NCI-H526 treated with DMSO at 0.1 percent for 48 hours (cell line): ENCODE measurements around the gene SLC9A7.

ENCODE experiments used
- DNase-seq: peaks from one replicate; lab custom pipeline; 2025; lab: John Stamatoyannopoulos, UW

SLC9A7 gene

DNA sequence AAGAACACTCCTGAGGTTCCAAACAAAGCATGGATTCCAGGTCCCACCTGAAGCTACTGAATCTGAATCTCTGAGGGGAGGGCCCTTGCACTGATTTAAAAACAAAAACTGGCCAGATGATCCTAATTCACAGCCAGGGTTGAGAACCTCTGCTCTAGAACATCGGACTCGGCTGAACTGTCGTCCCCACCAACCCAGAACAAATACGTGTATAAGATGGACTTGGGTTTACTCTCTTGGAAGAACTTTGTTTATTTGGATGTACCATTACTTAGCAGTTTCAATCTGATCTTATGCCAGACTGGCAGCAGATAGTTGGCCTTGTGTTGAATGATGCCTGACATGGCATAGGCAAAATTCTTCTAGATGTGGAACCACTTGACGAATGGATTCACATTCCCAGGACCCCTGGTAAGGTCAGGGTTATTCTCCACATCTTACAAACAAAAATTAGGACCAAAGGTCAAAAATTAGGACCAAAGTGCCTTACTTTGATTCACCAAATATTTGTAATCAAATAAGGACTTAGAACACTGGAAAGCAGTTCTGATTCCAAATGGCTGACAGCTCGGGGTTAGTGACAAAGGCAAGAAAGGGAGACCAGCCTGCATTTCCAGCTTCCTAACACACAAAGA lies 156.3 kb downstream of the SLC9A7 start:
- no peak for DNase-seq

DNA sequence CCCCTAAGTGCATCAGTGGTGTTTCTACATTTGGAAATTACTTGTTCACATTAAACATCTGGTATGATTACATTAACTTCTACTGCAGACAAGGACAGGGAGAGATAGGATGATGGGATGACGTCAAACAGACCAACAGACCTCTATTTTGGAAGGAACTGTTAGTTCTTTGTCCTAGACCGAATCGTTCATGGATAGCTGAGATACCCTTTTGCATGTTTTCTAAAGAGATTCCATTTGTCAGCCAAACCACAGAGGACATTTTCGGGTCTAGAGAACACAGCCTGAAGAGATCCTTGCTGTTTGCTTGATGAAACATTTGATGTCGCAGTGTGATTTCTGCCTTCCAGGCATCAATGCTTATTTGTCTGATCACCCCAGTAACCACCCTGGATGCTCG lies 157.6 kb downstream of the SLC9A7 start:
- no peak for DNase-seq

GRCh38 chrX:46599051-46599560 lies 159.8 kb downstream of the SLC9A7 start:
- no peak for DNase-seq

- no peak for DNase-seq
Measured at GRCh38 chrX:46597771-46598170, 161.1 kb downstream of the SLC9A7 start.

DNA sequence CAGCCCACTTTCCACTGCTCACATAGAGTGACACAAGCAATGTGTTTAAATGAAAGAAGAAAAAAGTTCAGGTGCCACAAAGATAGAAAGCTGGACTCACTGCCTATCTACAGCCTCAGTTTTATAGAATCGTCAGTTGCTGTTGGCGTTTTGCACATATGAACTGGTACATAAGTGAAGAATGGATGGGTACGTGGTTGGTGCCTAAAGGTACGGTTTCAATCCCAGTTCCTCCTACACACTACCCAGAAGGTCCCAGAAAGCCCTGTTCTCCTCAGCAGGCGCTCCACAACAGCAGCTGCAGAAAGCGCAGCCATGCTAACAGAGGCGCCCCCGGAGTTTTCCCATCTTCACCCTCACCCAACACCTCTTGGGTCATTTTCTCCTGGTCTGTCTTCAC lies 161.7 kb downstream of the SLC9A7 start:
- DNase-seq = no peak

- DNase-seq = no peak
Measured at GRCh38 chrX:46595084-46595483, 163.8 kb downstream of the SLC9A7 start.

GRCh38 chrX:46589977-46590723 lies 168.8 kb downstream of the SLC9A7 start:
- no peak for DNase-seq

GRCh38 chrX:46588263-46588662 lies 170.7 kb downstream of the SLC9A7 start:
- DNase-seq = no peak

DNA sequence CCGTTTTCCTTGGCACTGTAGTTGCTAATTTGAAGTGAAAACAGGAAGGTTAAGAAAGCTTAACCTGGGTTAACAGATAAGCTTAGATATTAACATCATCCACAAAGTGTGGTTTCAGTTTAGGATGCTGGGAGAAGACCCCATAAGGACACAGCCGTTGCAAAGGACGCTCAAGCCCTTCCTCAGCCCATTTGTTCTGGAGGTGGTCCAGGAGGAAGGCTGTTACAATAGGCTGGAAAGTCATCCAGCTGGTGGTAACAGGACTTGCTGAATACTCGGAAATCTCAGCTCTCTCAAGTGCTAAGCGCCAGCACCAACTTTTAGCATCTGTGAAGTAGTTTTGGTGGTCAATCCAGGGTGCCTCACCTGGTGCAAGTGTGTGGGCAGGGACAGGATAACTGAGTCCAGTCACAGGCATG lies 171.2 kb downstream of the SLC9A7 start:
- no peak for DNase-seq

DNA sequence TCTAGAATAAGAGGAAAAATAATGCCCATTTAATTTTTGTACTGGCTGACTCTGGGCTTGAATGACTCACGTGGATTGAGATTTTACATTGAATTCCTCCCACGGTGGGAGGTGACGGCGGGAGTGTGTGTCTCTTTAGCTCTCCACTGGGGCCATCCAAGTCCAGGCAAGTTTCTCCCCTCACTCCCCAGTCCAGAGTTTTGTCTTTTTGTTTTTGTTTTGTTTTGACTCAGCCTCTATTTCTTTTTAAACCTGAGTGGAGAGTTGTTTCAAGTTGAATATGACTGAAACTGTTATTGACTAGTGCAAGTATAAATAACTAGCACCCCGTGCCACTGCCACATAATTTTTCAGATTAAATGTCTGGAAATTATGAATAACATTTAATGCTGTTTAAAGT lies 171.8 kb downstream of the SLC9A7 start:
- DNase-seq = no peak

DNA sequence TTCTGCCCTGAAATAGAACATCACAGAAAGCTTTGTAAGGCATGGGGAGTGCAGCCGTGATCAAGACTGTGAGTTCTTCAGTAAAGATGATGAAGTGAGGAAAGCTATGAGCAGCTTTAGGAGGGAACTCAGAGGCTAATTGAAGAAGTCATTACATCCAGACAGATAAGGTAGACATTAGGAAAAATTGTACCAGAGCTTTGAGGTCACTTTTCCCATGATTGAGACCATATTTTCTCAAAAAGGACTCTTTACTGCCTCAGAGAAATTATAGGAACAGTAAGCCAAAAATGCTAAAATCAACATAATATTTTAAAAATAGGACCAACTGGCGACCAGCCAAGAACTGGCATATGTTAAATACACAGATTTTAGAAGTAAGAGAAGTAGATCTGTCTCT lies 174.2 kb downstream of the SLC9A7 start:
- no peak for DNase-seq

- DNase-seq = no peak
Measured at GRCh38 chrX:46582966-46583365, 176.0 kb downstream of the SLC9A7 start.

DNA sequence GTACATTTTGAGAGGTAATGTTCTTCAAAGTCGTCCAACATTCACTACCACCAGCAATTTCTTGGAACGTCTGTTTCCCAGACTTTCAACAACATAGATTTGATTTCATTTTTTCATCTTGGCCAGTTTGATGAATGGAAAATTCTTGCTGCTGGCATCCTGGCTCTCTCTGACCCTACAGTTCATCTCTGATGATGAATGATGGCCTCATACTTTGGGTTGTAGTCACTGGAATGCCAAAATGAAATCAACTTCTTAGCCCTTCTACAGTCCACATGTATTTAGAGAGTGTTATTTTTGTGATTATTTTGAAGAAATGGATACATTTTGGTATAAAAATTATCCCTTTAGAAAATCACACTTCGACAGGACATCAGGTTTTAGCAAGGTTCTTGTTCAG lies 176.6 kb downstream of the SLC9A7 start:
- DNase-seq = no peak

DNA sequence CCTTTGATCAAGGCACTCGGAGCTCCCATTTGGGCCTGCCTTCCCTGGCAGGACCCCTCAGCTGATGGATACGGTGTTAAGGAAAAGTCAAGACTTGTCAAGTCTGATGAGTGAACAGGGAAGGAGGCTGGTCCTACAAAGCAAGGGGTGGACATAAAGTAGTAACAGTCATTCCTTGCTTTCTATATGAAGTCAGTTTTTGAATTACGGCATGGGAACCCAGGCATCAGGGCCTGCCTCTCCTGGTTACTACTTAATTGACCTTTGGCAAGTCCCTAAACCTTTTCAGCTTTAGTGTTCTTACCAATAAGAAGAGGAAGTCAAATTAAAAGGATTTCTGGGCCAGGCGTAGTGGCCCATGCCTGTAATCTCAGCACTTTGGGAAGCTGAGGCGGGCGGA lies 178.3 kb downstream of the SLC9A7 start:
- no peak for DNase-seq

DNA sequence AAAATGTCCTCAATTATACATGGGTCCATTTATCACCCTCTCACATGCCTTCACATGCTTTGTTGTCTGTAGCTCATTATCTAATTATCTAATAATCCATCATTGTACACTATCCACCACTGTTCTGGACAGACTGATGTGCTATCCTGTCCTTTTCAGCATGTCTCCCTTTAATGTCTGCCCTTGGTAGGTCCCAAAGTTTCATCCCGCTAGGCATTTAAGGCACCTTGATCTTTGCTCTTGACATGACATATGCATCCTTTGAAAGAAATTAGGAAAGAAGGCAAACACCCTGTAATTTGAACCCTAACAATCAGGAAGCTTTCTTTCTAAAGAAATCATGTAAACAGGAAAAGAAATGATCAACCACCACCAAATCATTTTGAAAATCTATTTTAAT lies 179.7 kb downstream of the SLC9A7 start:
- no peak for DNase-seq

DNA sequence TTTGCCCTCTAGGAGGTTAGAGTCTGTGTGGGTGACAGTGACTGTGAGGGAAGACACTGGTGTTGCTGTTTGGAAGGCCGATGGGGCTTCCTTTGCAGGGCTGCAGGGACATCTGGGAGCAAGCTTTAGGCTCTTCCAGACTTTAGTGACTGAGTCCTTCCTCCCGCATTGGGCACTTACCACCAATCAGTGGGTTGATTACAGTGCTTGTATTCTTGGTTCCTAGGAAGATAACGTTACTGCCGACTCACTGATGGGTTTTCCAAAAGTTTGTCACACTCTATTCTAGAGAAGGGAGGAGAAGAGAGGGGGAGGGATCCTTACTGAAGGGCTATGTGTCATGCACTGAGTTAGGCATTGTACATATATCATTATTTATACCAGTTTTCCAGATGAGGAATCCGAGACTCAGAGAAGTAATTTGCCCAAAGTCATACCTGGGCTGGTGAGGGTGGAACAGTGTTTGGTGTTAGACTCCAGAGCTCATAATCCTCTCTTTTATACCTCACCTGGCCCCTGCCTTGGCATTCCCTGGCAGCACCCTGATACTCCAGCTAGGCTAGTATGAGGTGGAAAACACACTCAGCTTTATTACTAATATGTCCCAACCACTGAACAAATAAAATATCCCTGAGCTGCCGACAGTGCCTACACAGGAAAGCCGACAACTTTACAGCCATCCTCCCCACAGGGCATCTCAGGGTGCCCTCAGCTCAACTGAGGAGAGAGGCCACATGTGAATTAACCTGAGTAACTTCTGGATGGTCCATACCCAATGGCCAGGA lies 181.5 kb downstream of the SLC9A7 start:
- DNase-seq = no peak

DNA sequence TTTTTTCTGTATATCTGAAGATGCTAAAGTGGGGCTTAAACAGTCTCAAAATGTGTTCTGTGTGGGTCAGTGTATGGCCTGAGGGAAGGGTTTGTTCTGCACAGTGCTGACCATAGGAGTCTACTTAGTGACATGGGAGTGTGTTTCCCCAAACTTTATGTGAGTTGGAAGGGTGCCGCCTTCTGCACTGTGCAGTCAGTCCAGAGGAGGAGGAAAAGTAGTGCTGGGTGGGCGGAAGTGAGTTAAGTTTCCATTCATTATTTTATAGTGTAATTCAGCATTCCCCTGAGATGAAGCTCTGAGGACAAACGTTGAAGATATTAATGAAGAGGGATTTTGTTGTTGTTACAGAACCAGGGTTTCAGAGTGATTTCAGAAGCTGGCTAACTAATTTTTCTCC lies 182.5 kb downstream of the SLC9A7 start:
- DNase-seq = no peak

DNA sequence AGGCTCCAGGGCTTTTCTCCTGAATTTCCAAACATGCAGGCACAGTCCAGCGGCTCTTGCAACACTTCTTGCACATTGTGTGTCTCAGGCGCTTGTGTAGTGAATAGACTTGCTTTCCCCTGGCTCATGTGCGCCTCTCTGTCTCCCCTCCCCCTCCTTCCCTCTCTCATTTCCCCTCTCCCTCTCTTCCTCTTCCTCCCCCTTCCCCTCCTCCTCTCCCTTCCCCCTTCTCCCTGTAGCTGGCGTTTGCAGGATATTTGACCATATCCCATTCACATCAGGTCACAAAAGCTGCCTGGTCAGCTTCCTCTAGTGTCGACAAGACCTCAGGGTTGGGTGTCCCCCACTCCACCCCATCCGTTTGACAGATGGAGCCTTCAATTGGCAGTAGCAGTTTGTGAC lies 182.9 kb downstream of the SLC9A7 start:
- DNase-seq = no peak

DNA sequence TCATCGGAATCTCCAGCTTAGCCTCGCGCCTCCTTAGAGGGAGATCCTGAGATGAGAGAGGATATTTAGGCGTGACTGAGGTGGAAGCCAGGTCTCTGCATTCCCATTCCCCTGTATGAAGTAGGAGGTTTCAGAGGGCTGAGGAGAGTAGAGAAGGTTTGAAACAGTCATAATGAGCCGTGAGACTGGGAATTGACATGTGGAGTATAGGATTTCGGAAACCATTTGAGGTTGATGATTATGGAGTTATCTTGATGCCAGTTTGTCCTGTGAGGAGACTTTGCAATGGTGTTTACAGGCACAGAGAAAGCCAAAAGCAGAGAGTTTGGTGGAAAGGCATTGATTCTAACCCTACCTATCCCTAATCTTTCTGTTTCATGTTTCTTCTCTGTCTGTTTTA lies 183.3 kb downstream of the SLC9A7 start:
- DNase-seq = no peak

DNA sequence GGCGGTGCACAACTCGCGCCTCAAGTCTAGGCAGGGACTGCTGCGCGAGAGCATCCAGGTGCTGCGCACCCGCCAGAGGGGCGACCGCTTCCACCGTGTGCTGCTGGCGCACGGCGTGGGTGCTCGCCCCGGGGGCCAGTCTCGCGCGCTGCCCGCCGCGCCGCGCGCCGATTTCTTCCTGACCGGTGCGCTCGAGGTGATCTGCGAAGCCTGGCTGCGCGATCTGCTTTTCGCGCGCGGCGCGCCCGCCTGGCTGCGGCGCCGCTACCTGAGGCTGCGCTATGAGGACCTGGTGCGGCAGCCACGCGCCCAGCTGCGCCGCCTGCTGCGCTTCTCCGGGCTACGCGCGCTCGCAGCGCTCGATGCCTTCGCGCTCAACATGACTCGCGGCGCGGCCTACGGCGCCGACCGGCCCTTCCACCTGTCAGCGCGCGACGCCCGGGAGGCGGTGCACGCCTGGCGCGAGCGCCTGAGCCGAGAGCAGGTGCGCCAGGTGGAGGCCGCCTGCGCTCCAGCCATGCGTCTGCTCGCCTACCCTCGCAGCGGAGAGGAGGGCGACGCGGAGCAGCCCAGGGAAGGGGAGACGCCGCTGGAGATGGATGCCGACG lies 184.0 kb downstream of the SLC9A7 start:
- peak; percentile 11 for DNase-seq

GRCh38 chrX:46573892-46574773 lies 184.8 kb downstream of the SLC9A7 start:
- DNase-seq = peak; percentile 71
